Ishikawa (cell line): ENCODE results near the gene DLST.

Experiments used
- CEBPB ChIP-seq: IDR thresholded peaks from 2 replicates; pipeline ENCODE4 v1.6.1; 2012
- CREB1 ChIP-seq: IDR thresholded peaks from 2 replicates; pipeline ENCODE4 v1.6.1; 2012; ENCODE audit warnings: low read depth
- EGR1 ChIP-seq: IDR thresholded peaks from 2 replicates; pipeline ENCODE4 v1.6.1; 2012
- EP300 ChIP-seq: IDR thresholded peaks from 2 replicates; pipeline ENCODE4 v1.6.1; 2012; ENCODE audit warnings: borderline replicate concordance
- FOXM1 ChIP-seq: IDR thresholded peaks from 2 replicates; pipeline ENCODE4 v1.6.1; 2012; ENCODE audit warnings: low read depth, borderline replicate concordance
- MAX ChIP-seq: IDR thresholded peaks from 2 replicates; pipeline ENCODE4 v1.6.1; 2012
- NFIC ChIP-seq: IDR thresholded peaks from 2 replicates; pipeline ENCODE4 v1.6.1; 2012
- RAD21 ChIP-seq: IDR thresholded peaks from 2 replicates; pipeline ENCODE4 v1.6.1; 2012; ENCODE audit warnings: low read depth
- REST ChIP-seq: IDR thresholded peaks from 2 replicates; pipeline ENCODE4 v1.6.1; 2012; ENCODE audit warnings: low read depth, mild to moderate bottlenecking
- TAF1 ChIP-seq: IDR thresholded peaks from 2 replicates; pipeline ENCODE4 v1.6.1; 2012; ENCODE audit warnings: low read depth, mild to moderate bottlenecking
- TCF12 ChIP-seq: IDR thresholded peaks from 2 replicates; pipeline ENCODE4 v1.6.1; 2012; ENCODE audit warnings: low read depth
- TEAD4 ChIP-seq: IDR thresholded peaks from 2 replicates; pipeline ENCODE4 v1.6.1; 2012
- YY1 ChIP-seq: IDR thresholded peaks from 2 replicates; pipeline ENCODE4 v1.6.1; 2012; ENCODE audit warnings: low read depth
- ZBTB7A ChIP-seq: IDR thresholded peaks from 2 replicates; pipeline ENCODE4 v1.6.1; 2012; ENCODE audit warnings: low read depth
- TF ChIP-seq, protein P1 (sequence below): IDR thresholded peaks from 2 replicates; pipeline ENCODE4 v1.6.1; 2012

The DLST gene

GRCh38 chr14:74891870-74892269, 10.2 kb downstream of the DLST start:
- TF ChIP-seq CEBPB (no peak), NFIC (no peak), RAD21 (no peak), TCF12 (no peak), TEAD4 (no peak), EGR1 (no peak), CREB1 (no peak), FOXM1 (no peak), YY1 (no peak), REST (no peak), TAF1 (no peak), EP300 (no peak), MAX (no peak)

DNA sequence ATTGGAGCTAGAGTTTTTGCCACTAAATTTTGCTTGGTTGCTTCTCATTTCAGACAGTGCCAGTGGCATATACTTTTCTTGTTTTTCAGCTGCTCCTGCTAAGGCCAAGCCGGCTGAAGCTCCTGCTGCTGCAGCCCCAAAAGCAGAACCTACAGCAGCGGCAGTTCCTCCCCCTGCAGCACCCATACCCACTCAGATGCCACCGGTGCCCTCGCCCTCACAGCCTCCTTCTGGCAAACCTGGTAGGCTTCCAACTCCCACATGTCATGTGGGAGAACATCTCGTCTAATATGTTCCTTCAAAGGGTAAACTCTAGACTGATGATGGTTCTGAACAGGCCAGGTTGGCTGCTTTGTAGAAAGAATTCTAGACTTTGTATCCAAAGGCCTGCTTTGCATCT, 11.0 kb downstream of the DLST start:
- no peak for TF ChIP-seq YY1
- no peak for TF ChIP-seq ZBTB7A
- TF ChIP-seq TAF1: no peak
- no peak for TF ChIP-seq TEAD4
- no peak for TF ChIP-seq MAX
- TF ChIP-seq CREB1: no peak
- no peak for TF ChIP-seq NFIC
- TF ChIP-seq EP300: no peak
- TF ChIP-seq TCF12: no peak
- no peak for TF ChIP-seq EGR1
- TF ChIP-seq FOXM1: no peak

GRCh38 chr14:74893614-74894091, 11.9 kb downstream of the DLST start:
- TF ChIP-seq CREB1 (no peak), TEAD4 (no peak), REST (no peak), ZBTB7A (no peak), YY1 (no peak)

GRCh38 chr14:74896400-74896799, 14.7 kb downstream of the DLST start:
- TF ChIP-seq, protein P1, sequence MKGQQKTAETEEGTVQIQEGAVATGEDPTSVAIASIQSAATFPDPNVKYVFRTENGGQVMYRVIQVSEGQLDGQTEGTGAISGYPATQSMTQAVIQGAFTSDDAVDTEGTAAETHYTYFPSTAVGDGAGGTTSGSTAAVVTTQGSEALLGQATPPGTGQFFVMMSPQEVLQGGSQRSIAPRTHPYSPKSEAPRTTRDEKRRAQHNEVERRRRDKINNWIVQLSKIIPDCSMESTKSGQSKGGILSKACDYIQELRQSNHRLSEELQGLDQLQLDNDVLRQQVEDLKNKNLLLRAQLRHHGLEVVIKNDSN: no peak

GRCh38 chr14:74897642-74898041, 15.9 kb downstream of the DLST start:
- no peak for TF ChIP-seq CEBPB
- no peak for TF ChIP-seq EGR1

- TF ChIP-seq TAF1 (no peak), TCF12 (no peak), NFIC (no peak), FOXM1 (no peak), TEAD4 (no peak), CREB1 (no peak), REST (no peak), EP300 (no peak), YY1 (no peak), MAX (no peak), CEBPB (no peak), RAD21 (no peak), ZBTB7A (no peak), EGR1 (no peak)
- TF ChIP-seq, protein P1: no peak
These were observed 16.4 kb downstream of the DLST start for GRCh38 chr14:74898083-74898482.
